Fibroblast of the conjunctiva (primary cell): Measurements from ENCODE around the gene OR5T1.

Experiments used
- DNase-seq: peaks from one replicate; pipeline ENCODE4 v3.0.0-alpha.2; 2010; ENCODE audit warnings: low read depth

The OR5T1 gene

GRCh38 chr11:56273854-56274253, at the start of gene OR5T1:
TSS of gene OR5T1 (plus strand) at chr11:56274154. CDS start at chr11:56275639, 1,485 bp downstream.
- DNase-seq: no peak

DNA sequence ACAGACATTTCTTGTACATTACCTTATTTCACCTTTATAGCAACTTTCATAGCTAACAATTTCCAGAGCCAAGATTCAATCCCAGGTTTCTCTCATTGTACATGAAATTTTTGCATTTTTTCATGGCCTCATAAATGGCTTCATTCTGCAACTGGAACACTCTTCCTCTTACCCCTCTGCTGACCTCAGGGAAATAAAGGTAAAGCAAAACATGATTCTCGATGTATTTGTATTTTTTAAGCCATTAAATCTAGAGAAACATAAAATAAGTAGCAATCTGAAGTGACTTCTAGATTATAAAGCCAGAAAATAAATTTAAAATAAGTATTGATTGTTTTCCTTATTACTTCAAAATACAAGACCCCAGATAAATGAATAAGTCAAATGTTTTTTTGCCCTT, 39.8 kb upstream of the OR5T1 start, which contains the start of gene OR5T2:
OR5T2 (minus strand) TSS at position 101 of the 400 bp plus-strand sequence. CDS start 1,193 bp downstream, outside the sequence.
- no peak for DNase-seq

DNA sequence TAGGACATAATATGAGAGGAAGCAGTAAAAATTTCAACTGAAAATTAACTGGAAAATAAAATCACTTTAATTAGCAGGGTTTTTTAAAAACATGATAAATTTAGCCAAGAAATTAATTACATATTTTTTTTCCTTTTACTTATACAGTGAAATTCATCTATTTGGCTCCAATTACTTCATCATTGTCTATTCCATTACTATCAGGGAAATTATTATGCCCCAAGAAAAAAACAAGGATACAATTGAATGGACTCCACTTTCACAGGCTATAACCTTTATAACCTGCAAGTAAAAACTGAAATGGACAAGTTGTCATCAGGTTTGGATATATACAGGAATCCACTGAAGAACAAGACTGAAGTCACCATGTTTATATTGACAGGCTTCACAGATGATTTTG, 22.0 kb upstream of the OR5T1 start, which contains the start of gene OR5T3:
OR5T3 (plus strand) TSS at position 301 of the 400 bp plus-strand sequence; CDS start at position 301, 0 bp downstream.
- no peak for DNase-seq

DNA sequence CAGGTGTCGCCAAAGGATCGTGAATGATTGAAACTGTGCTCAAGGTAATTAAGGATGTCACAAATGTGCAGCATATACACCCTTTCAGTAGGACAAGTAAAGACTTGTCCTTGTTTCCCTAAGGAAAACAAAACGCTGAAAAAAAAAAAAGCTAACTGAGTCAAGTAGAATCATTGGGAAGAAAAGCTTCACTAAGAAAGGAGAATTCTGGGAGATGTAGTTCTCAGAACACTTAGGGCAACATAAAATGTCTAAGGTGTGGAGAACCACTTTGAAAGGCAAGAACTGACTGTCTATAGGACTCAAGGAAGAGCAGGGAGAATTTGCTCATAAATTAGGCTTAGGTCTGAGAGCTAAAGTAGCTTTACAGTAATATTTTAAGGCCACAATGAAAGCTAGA, 2.9 kb upstream of the OR5T1 start:
- DNase-seq: no peak

GRCh38 chr11:56292154-56292553, 18.2 kb downstream of the OR5T1 start, which contains the start of gene OR8H1:
TSS of gene OR8H1 (minus strand) at chr11:56292254. CDS start at chr11:56291062, 1,192 bp downstream.
- no peak for DNase-seq

DNA sequence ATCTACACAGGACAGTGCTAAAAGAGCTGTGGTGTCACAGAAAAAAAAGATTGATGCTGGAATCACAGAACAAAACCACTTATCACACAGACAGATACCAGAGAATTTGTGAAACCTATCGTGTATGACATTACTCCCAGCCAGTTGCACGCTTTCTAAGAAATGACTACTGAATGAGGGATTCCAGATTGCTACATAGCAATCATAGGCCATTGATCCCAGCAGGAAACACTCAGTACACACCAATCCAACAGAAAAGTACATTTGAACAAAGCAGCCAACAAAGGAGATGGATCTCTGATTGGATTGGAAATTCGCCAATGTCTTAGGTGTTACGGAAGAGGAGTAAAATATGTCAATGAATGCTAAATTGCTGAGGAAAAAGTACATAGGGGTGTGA, 22.9 kb downstream of the OR5T1 start:
- DNase-seq: no peak

DNA sequence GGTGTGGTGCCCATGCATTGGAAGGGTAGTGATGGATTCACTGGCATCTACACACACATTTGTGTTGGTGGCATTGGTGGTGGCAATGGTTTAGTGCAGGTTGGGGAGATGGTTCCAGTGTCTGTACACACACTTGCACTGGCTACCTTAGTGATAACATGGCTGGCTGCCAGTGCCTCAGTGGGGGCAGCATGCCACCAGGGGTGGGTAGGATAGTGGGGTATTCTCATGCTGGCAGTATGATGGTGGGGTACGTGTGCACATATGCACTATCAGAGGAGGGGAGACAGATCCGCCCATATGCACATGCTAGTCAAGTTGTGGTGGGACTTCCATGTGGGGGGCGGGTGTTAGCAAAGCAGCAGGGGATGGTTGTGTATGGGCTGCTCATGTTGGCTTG, 33.9 kb downstream of the OR5T1 start:
- no peak for DNase-seq

- DNase-seq: no peak
Observed at GRCh38 chr11:56314844-56315243, 40.9 kb downstream of the OR5T1 start, which contains the start of gene OR8K3. TSS of gene OR8K3 (plus strand) at chr11:56315144. CDS start at chr11:56318307, 3,163 bp downstream.
